Right ventricle myocardium inferior (tissue), 1 donor: Measurements from ENCODE around the gene AFG3L2. TPM values are rescaled to one million over a fixed set of nuclear protein-coding genes. Genes with fewer than 3 reads are reported as not detected.

ENCODE experiments used
- ATAC-seq: fragments of 200-7000 bp; cut with Tn5 transposase; one replicate; pipeline ENCODE4 v1.9.1; 2020; ENCODE audit warnings: mild to moderate bottlenecking, moderate library complexity
- DNase-seq: peaks from one replicate; pipeline ENCODE4 v3.0.0; 2021; ENCODE audit errors: missing footprints
- intact Hi-C: fragments of 100-400 bp; cut with DNase I; formaldehyde crosslinking; loops from one replicate; pipeline ENCODE4 v1.11.0; 2022
- total RNA-seq: library from RNA; stranded (reverse); fragmentation: NEBNext Ultra II Directional; extraction: Animal tissue kit (Norgen Biotek cat#: 25700); gene quantifications from one replicate; pipeline ENCODE4 v1.2.1, GENCODE V29; 2021
- donor health status: DM: no; HTN: yes; CAD: no; lungs with severe emphysema.

Gene AFG3L2
- total RNA-seq, 1 donor from 2014 or later: 140 TPM

GRCh38 chr18:12335503-12335902 lies 41.5 kb downstream of the AFG3L2 start:
- intact Hi-C loops: loop anchor here (1.0 to 5.0 kb wide), 3 partner anchors 17 to 53 kb away; partner anchors contain the start of gene AFG3L2
- no peak for DNase-seq
- no peak for ATAC-seq

- intact Hi-C loops: loop anchor here (1.0 to 5.0 kb wide), 3 partner anchors 17 to 53 kb away; partner anchors contain the start of gene AFG3L2
- ATAC-seq (no peak), DNase-seq (no peak)
Measured at GRCh38 chr18:12334863-12335262, 42.2 kb downstream of the AFG3L2 start.

- DNase-seq: no peak
- peak; percentile 27 for ATAC-seq
- intact Hi-C loops: no loop called here
Measured at GRCh38 chr18:12334366-12334808, 42.6 kb downstream of the AFG3L2 start.

GRCh38 chr18:12333506-12334290 lies 43.3 kb downstream of the AFG3L2 start:
- peak; percentile 2 for ATAC-seq
- DNase-seq: no peak
- intact Hi-C loops: no loop called here

- intact Hi-C loops: no loop called here
- DNase-seq (no peak), ATAC-seq (no peak)
Measured at GRCh38 chr18:12330766-12331165, 46.3 kb downstream of the AFG3L2 start.

- no peak for DNase-seq
- no peak for ATAC-seq
- intact Hi-C loops: no loop called here
Measured at GRCh38 chr18:12329125-12329698, 47.8 kb downstream of the AFG3L2 start.

GRCh38 chr18:12328179-12328823 lies 48.7 kb downstream of the AFG3L2 start:
- ATAC-seq (no peak), DNase-seq (peak; percentile 53)
- intact Hi-C loops: no loop called here

- ATAC-seq (peak; percentile 70), DNase-seq (peak; percentile 91)
- intact Hi-C loops: no loop called here
Measured at GRCh38 chr18:12327510-12328178, 49.4 kb downstream of the AFG3L2 start.

GRCh38 chr18:12326711-12327460 lies 50.1 kb downstream of the AFG3L2 start:
- intact Hi-C loops: no loop called here
- DNase-seq: peak; percentile 35
- peak; percentile 11 for ATAC-seq

GRCh38 chr18:12325726-12326245 lies 51.2 kb downstream of the AFG3L2 start:
- no peak for ATAC-seq
- DNase-seq: peak; percentile 16
- intact Hi-C loops: no loop called here

- ATAC-seq (no peak), DNase-seq (peak; percentile 63)
- intact Hi-C loops: no loop called here
Measured at GRCh38 chr18:12324991-12325725, 51.9 kb downstream of the AFG3L2 start.

- DNase-seq: no peak
- ATAC-seq: no peak
- intact Hi-C loops: no loop called here
Measured at GRCh38 chr18:12321333-12321732, 55.7 kb downstream of the AFG3L2 start.

- DNase-seq: no peak
- intact Hi-C loops: loop anchor here (1.0 to 5.0 kb wide), 2 partner anchors 16 to 37 kb away; no protein-coding TSS in a partner anchor
- ATAC-seq: no peak
Measured at GRCh38 chr18:12318857-12319256, 58.2 kb downstream of the AFG3L2 start.

- peak; percentile 57 for ATAC-seq
- intact Hi-C loops: loop anchor here (1.0 to 5.0 kb wide), 2 partner anchors 17 to 36 kb away; no protein-coding TSS in a partner anchor
- DNase-seq: no peak
Measured at GRCh38 chr18:12318334-12318697, 58.7 kb downstream of the AFG3L2 start.

- intact Hi-C loops: loop anchor here (1.0 to 5.0 kb wide), 2 partner anchors 18 to 35 kb away; no protein-coding TSS in a partner anchor
- DNase-seq (no peak), ATAC-seq (peak; percentile 78)
Measured at GRCh38 chr18:12317664-12318333, 59.2 kb downstream of the AFG3L2 start.

GRCh38 chr18:12315911-12316310 lies 61.1 kb downstream of the AFG3L2 start:
- intact Hi-C loops: loop anchor here (5.0 kb wide), 1 partner anchor 34 kb away; no protein-coding TSS in a partner anchor
- DNase-seq: peak; percentile 81
- ATAC-seq: peak; percentile 63

GRCh38 chr18:12315490-12315889 lies 61.5 kb downstream of the AFG3L2 start:
- intact Hi-C loops: loop anchor here (5.0 kb wide), 1 partner anchor 33 kb away; no protein-coding TSS in a partner anchor
- DNase-seq (no peak), ATAC-seq (peak; percentile 29)
